ENCODE measurements around the gene MAP3K7.

MAP3K7 gene

GRCh38 chr6:90485635-90486277 lies 101.1 kb downstream of the MAP3K7 start:
- in situ Hi-C loops (cut with MboI; ENCODE audit: low sequenced_read_pairs), result no loop called here

- in situ Hi-C loops (cut with MboI; ENCODE audit: low sequenced_read_pairs), result no loop called here
Measured at GRCh38 chr6:90484903-90485302, 102.0 kb downstream of the MAP3K7 start.

- in situ Hi-C loops (cut with MboI; ENCODE audit: low sequenced_read_pairs), result no loop called here
Measured at GRCh38 chr6:90484385-90484784, 102.5 kb downstream of the MAP3K7 start.

GRCh38 chr6:90483956-90484355 lies 102.9 kb downstream of the MAP3K7 start:
- in situ Hi-C loops (cut with MboI; ENCODE audit: low sequenced_read_pairs), result no loop called here

GRCh38 chr6:90483116-90483839 lies 103.6 kb downstream of the MAP3K7 start:
- in situ Hi-C loops (cut with MboI; ENCODE audit: low sequenced_read_pairs), result no loop called here

GRCh38 chr6:90480666-90481065 lies 106.2 kb downstream of the MAP3K7 start:
- in situ Hi-C loops (cut with MboI; ENCODE audit: low sequenced_read_pairs), result no loop called here

GRCh38 chr6:90479603-90479926 lies 107.3 kb downstream of the MAP3K7 start:
- in situ Hi-C loops (cut with MboI; ENCODE audit: low sequenced_read_pairs), result no loop called here

- in situ Hi-C loops (cut with MboI; ENCODE audit: low sequenced_read_pairs), result no loop called here
Measured at GRCh38 chr6:90478789-90479602, 107.9 kb downstream of the MAP3K7 start.

GRCh38 chr6:90478278-90478677 lies 108.6 kb downstream of the MAP3K7 start:
- in situ Hi-C loops (cut with MboI; ENCODE audit: low sequenced_read_pairs), result no loop called here

GRCh38 chr6:90477366-90477765 lies 109.5 kb downstream of the MAP3K7 start:
- in situ Hi-C loops (cut with MboI; ENCODE audit: low sequenced_read_pairs), result no loop called here

GRCh38 chr6:90472716-90473115 lies 114.2 kb downstream of the MAP3K7 start:
- in situ Hi-C loops (cut with MboI; ENCODE audit: low sequenced_read_pairs), result no loop called here

- in situ Hi-C loops (cut with MboI; ENCODE audit: low sequenced_read_pairs), result no loop called here
Measured at GRCh38 chr6:90471263-90471662, 115.6 kb downstream of the MAP3K7 start.

- in situ Hi-C loops (cut with MboI; ENCODE audit: low sequenced_read_pairs), result no loop called here
Measured at GRCh38 chr6:90469906-90470305, 117.0 kb downstream of the MAP3K7 start.

- in situ Hi-C loops (cut with MboI; ENCODE audit: low sequenced_read_pairs), result no loop called here
Measured at GRCh38 chr6:90468859-90469258, 118.0 kb downstream of the MAP3K7 start.

GRCh38 chr6:90468080-90468479 lies 118.8 kb downstream of the MAP3K7 start:
- in situ Hi-C loops (cut with MboI; ENCODE audit: low sequenced_read_pairs), result no loop called here

GRCh38 chr6:90467546-90467945 lies 119.3 kb downstream of the MAP3K7 start:
- in situ Hi-C loops (cut with MboI; ENCODE audit: low sequenced_read_pairs), result no loop called here

GRCh38 chr6:90466154-90466940 lies 120.5 kb downstream of the MAP3K7 start:
- in situ Hi-C loops (cut with MboI; ENCODE audit: low sequenced_read_pairs), result no loop called here

GRCh38 chr6:90465686-90466085 lies 121.2 kb downstream of the MAP3K7 start:
- in situ Hi-C loops (cut with MboI; ENCODE audit: low sequenced_read_pairs), result no loop called here

GRCh38 chr6:90464507-90464906 lies 122.4 kb downstream of the MAP3K7 start:
- in situ Hi-C loops (cut with MboI; ENCODE audit: low sequenced_read_pairs), result no loop called here

- in situ Hi-C loops (cut with MboI; ENCODE audit: low sequenced_read_pairs), result no loop called here
Measured at GRCh38 chr6:90463874-90464273, 123.0 kb downstream of the MAP3K7 start.

All from hTERT RPE-1 (cell line).